Stimulated activated CD8-positive, alpha-beta memory T cell treated with anti-CD3 and anti-CD28 coated beads, Interleukin-4, amount 100 ng/mL, for 4 hours (primary cell): ENCODE data around the gene IFT20.
"Not testable (repeated sequence)": the region's sequence is repeated elsewhere in the genome, so short reads cannot be mapped to it uniquely, and the experiment has no call there.

Source experiments
- DNase-seq, 2 donors: peaks; one replicate each; pipeline ENCODE4 v3.0.0-alpha.2; 2020; ENCODE audit warnings: low read depth in 2 of 2, low spot score in 1 of 2

Gene IFT20

GRCh38 chr17:28317099-28317965 is 17.9 kb downstream of the IFT20 start:
- DNase-seq: no peak

- no peak for DNase-seq
Observed at GRCh38 chr17:28315846-28316705, 19.2 kb downstream of the IFT20 start.

GRCh38 chr17:28313841-28314240 is 21.4 kb downstream of the IFT20 start:
- DNase-seq: no peak

- DNase-seq: no peak
Observed at GRCh38 chr17:28306954-28307401, 28.3 kb downstream of the IFT20 start.

- DNase-seq: no peak
Observed at GRCh38 chr17:28298449-28298848, 36.8 kb downstream of the IFT20 start.

- DNase-seq: no peak
Observed at GRCh38 chr17:28295677-28296578, 39.3 kb downstream of the IFT20 start.

GRCh38 chr17:28293994-28294393 is 41.3 kb downstream of the IFT20 start:
- no peak for DNase-seq

GRCh38 chr17:28292878-28293277 is 42.4 kb downstream of the IFT20 start:
- not testable (repeated sequence) for DNase-seq

- DNase-seq: no peak
Observed at GRCh38 chr17:28291780-28292330, 43.4 kb downstream of the IFT20 start.

- no peak for DNase-seq
Observed at GRCh38 chr17:28290703-28291102, 44.6 kb downstream of the IFT20 start.

GRCh38 chr17:28285965-28286364 is 49.3 kb downstream of the IFT20 start:
- no peak for DNase-seq

GRCh38 chr17:28282596-28282995 is 52.7 kb downstream of the IFT20 start:
- DNase-seq: no peak

GRCh38 chr17:28280826-28281225 is 54.4 kb downstream of the IFT20 start:
- no peak for DNase-seq

- no peak for DNase-seq
Observed at GRCh38 chr17:28279411-28279810, 55.9 kb downstream of the IFT20 start.
